Small intestine (tissue), 16 donors: ENCODE measurements around the gene SMIM10. TPM values are rescaled to one million over a fixed set of nuclear protein-coding genes. Genes with fewer than 3 reads are reported as not detected.
A peak's percentile ranks its signal among the peaks of the same experiment; 100 is the strongest.
"Not testable (repeated sequence)": the region's sequence is repeated elsewhere in the genome, so short reads cannot be mapped to it uniquely, and the experiment has no call there.

Source experiments
- DNase-seq, 2 donors: peaks; one replicate each; pipeline versions ENCODE4 v3.0.0 to v3.0.0-alpha.2; 2013
- FAIRE-seq: peaks from 2 replicates; lab custom pipeline; 2012; peaks lifted over from hg19 to GRCh38; lab: Jason Lieb, UNC
- H3K27ac ChIP-seq, 3 donors: one replicate each; pipeline ENCODE4 v1.5.1; 2013; ENCODE audit warnings: low read length in 2 of 3, mild to moderate bottlenecking in 2 of 3, control low read depth in 1 of 3, inconsistent platforms in 1 of 3, low read depth in 1 of 3, moderate library complexity in 1 of 3
- H3K27me3 ChIP-seq, 3 donors: one replicate each; pipeline ENCODE4 v1.6.1; 2013; ENCODE audit warnings: low read length in 3 of 3, inconsistent platforms in 1 of 3; ENCODE audit not compliant: control insufficient read depth in 3 of 3, insufficient read depth in 3 of 3
- H3K36me3 ChIP-seq, 3 donors: one replicate each; pipeline ENCODE4 v1.6.1; 2013; ENCODE audit warnings: low read length in 3 of 3, inconsistent platforms in 1 of 3, low read depth in 1 of 3, mild to moderate bottlenecking in 1 of 3, moderate library complexity in 1 of 3; ENCODE audit not compliant: control insufficient read depth in 3 of 3, insufficient read depth in 2 of 3
- H3K4me1 ChIP-seq, 3 donors: one replicate each; pipeline ENCODE4 v1.6.1; 2013; ENCODE audit warnings: low read length in 2 of 3, inconsistent platforms in 1 of 3, low read depth in 1 of 3, mild to moderate bottlenecking in 1 of 3, moderate library complexity in 1 of 3; ENCODE audit not compliant: control insufficient read depth in 3 of 3, insufficient read depth in 2 of 3
- H3K4me3 ChIP-seq, 3 donors: one replicate each; pipeline ENCODE4 v1.5.1; 2013; ENCODE audit warnings: low read length in 3 of 3, control low read depth in 1 of 3, inconsistent platforms in 1 of 3, low read depth in 1 of 3, mild to moderate bottlenecking in 1 of 3, moderate library complexity in 1 of 3
- H3K9me3 ChIP-seq, 2 donors: one replicate each; pipeline ENCODE4 v1.6.1; 2013; ENCODE audit warnings: low read depth in 1 of 2, low read length in 1 of 2; ENCODE audit not compliant: control insufficient read depth in 2 of 2, insufficient read depth in 1 of 2
- WGBS, 3 donors: extraction: QIAGEN DNeasy Blood & Tissue Kit; methylation state at CpG; one replicate each; pipeline ENCODE4 v1.1.7; 2013; 5-methylcytosine and 5-hydroxymethylcytosine counted together
- long read RNA-seq, 10 donors: transcript quantifications; one replicate each; lab custom pipeline, GENCODE V29; 2026
- polyA plus RNA-seq, 4 donors: library from polyadenylated mRNA; stranded (reverse) in 3 of 4; unstranded in 1 of 4; fragments of 200-250 nt in 3 of 4; fragments of 120-200 nt in 1 of 4; gene quantifications; one replicate each; pipeline versions ENCODE4 v1.2.1 to v1.2.3, GENCODE V29; 2013
- donor health status: healthy with polysubstance abuse.
- donor health status: control.
- donor health status: control.
- donor health status: Bipolar disorder and iron deficiency.
- donor health status: healthy.

SMIM10 gene
- polyA plus RNA-seq: 1 to 10 TPM in 3 of 4 donors, not detected in 1; 2.1 to 5.8 (median 2.7) TPM
- long read RNA-seq, donor 1, transcript SMIM10-201 (1 exons, 1,536 nt): major isoform, 8 of 8 reads
- long read RNA-seq, donor 1, partial matches to known transcripts: 0 of 8 reads
- long read RNA-seq, donor 1, other reads (novel, unspliced or antisense): 0 of 8 reads
- long read RNA-seq, donor 2: 0 reads
- long read RNA-seq, donor 3, partial matches to known transcripts: 0 of 3 reads
- long read RNA-seq, donor 3, other reads (novel, unspliced or antisense): 0 of 3 reads
- long read RNA-seq, donor 4: 0 reads
- long read RNA-seq, donor 5, partial matches to known transcripts: 0 of 1 reads
- long read RNA-seq, donor 5, other reads (novel, unspliced or antisense): 0 of 1 reads
- long read RNA-seq, donor 6, partial matches to known transcripts: 0 of 2 reads
- long read RNA-seq, donor 6, other reads (novel, unspliced or antisense): 0 of 2 reads
- long read RNA-seq, donor 7, transcript SMIM10-201 (1 exons, 1,536 nt): major isoform, 45 of 45 reads
- long read RNA-seq, donor 7, partial matches to known transcripts: 0 of 45 reads
- long read RNA-seq, donor 7, other reads (novel, unspliced or antisense): 0 of 45 reads
- long read RNA-seq, donor 8, partial matches to known transcripts: 0 of 1 reads
- long read RNA-seq, donor 8, other reads (novel, unspliced or antisense): 0 of 1 reads
- long read RNA-seq, donor 9, partial matches to known transcripts: 0 of 1 reads
- long read RNA-seq, donor 9, other reads (novel, unspliced or antisense): 0 of 1 reads
- long read RNA-seq, donor 10, transcript SMIM10-201 (1 exons, 1,536 nt): major isoform, 5 of 5 reads
- long read RNA-seq, donor 10, partial matches to known transcripts: 0 of 5 reads
- long read RNA-seq, donor 10, other reads (novel, unspliced or antisense): 0 of 5 reads

DNA sequence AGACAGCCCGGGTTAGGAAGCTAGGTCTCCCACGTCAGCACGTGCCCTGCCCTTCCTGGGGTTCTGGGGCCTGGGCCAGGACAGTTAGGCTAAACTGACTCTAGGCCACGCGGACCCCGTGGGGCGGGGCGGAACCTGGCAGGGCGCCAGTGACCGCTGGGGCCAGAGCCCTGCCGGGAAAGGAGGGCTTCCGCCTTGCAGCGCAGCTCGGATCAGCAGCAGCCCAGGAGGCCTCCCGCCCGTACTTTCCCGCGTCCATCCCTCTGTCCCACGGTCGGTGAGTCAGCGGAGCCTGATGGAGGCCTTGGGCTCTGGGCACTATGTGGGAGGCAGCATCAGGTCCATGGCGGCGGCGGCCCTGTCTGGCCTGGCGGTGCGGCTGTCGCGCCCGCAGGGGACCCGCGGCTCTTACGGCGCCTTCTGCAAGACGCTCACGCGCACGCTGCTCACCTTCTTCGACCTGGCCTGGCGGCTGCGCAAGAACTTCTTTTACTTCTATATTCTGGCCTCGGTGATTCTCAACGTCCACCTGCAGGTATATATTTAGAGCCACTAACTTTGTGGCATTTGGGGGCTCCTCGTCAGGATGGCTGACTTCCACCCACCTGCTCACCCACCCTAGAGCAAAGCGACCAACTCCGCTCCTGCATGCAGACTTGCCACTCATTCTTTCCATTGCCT, at the start of gene SMIM10:
TSS of gene SMIM10 (plus strand) at position 191 of the 681 bp plus-strand sequence. CDS start at position 296, 105 bp downstream.
- peak; percentile 3 to 57 for DNase-seq
- FAIRE-seq: no peak
- Histone ChIP-seq H3K9me3 (no peaks in the 10 kb centered on the region), H3K4me1 (no peaks in the 10 kb centered on the region), H3K27me3 (peaks cover 0 to 2% (median 0%) of the 10 kb centered on the region in 3 donors), H3K27ac (peak within 1 kb of the TSS in 1 of 3 donors; percentile 44), H3K4me3 (peak within 1 kb of the TSS in 2 of 3 donors; percentile 14 to 35), H3K36me3 (no peaks in the 10 kb centered on the region)
- WGBS, 3 donors: 4 to 38% (median 14%) methylated on average over 30 to 45 of the region's 45 CpGs

DNA sequence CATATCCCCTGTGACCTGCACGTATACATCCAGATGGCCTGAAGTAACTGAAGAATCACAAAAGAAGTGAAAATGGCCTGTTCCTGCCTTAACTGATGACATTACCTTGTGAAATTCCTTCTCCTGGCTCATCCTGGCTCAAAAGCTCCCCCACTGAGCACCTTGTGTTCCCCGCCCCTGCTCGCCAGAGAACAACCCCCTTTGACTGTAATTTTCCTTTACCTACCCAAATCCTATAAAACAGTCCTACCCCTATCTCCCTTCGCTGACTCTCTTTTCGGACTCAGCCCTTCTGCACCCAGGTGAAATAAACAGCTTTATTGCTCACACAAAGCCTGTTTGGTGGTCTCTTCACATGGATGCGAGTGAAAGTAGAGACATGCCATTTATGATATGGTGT, 44.4 kb upstream of the SMIM10 start:
- not testable (repeated sequence) for H3K4me3 ChIP-seq, H3K27ac ChIP-seq, H3K36me3 ChIP-seq, H3K9me3 ChIP-seq, H3K27me3 ChIP-seq, DNase-seq, FAIRE-seq
- WGBS, 3 donors: 84 to 96% (median 89%) methylated on average over 6 of the region's 6 CpGs
- H3K4me1 ChIP-seq: peaks cover 0 to 18% (median 0%) of the 10 kb centered on the region in 3 donors

DNA sequence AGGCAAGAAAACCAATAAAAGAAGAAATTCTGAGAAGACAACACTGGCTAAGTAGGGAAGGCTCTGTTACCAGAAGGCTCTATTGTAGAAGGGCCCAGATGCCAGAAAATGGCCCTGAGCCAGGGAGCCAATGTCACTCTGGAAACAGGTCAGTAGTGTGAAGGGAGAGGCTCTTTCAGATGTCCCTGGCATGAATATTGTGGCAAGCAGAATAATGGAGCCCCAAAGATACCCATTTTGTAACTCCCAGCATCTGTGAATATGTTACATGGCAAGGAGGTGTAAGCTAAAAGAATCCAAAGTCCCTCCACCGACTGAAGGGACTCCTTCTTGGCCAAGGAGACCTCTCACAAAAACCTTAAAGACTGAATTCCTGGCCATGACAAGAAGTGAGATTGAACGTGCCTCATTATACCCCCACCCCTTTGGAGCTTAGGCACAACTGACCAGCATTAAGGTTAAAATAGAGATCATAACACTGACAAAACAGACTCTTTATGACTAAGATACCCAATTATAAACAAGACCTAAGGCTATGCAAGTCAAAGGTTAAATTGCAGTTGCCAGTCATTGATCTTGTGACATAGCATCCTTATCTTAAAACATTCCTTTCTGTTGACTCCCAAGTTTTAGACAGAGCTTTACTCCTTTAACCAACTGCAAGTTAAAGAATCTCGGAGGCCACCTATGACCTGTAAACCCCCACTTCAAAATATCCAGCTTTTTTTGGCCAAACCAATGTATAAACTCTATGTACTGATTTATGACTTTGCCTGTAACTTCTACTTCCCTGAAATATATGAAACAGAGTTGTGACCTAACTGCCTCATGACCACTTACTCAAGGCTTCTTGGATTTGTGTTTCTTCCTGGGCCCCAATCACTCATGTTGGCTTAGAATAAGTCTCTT, 42.2 kb upstream of the SMIM10 start:
- DNase-seq: peak; percentile 56 to 70
- Histone ChIP-seq H3K27me3 (no peaks in the 10 kb centered on the region), H3K9me3 (no peaks in the 10 kb centered on the region), H3K27ac (peak overlapping the region in 1 of 3 donors; percentile 84), H3K4me1 (peaks cover 0 to 18% (median 0%) of the 10 kb centered on the region in 3 donors), H3K4me3 (no peak overlapping the region), H3K36me3 (no peaks in the 10 kb centered on the region)
- 14 to 38% (median 32%) methylated on average over 3 of the region's 3 CpGs for WGBS, 3 donors
- no peak for FAIRE-seq

GRCh38 chrX:134949271-134949670, 41.5 kb upstream of the SMIM10 start:
- Histone ChIP-seq H3K9me3 (no peaks in the 10 kb centered on the region), H3K27ac (peak overlapping the region in 1 of 3 donors; percentile 84), H3K27me3 (no peaks in the 10 kb centered on the region), H3K4me3 (no peak overlapping the region), H3K36me3 (no peaks in the 10 kb centered on the region), H3K4me1 (peaks cover 0 to 18% (median 0%) of the 10 kb centered on the region in 3 donors)
- 44 to 64% (median 56%) methylated on average over 3 of the region's 3 CpGs for WGBS, 3 donors
- DNase-seq (no peak), FAIRE-seq (no peak)

GRCh38 chrX:134957836-134958235, 33.0 kb upstream of the SMIM10 start:
- Histone ChIP-seq H3K9me3 (no peaks in the 10 kb centered on the region), H3K36me3 (no peaks in the 10 kb centered on the region), H3K4me1 (no peaks in the 10 kb centered on the region), H3K27me3 (no peaks in the 10 kb centered on the region), H3K4me3 (no peak overlapping the region), H3K27ac (no peak overlapping the region)
- DNase-seq: no peak
- WGBS, 3 donors: 86 to 97% (median 97%) methylated on average over 1 of the region's 1 CpG
- FAIRE-seq: no peak

GRCh38 chrX:134960366-134960765, 30.4 kb upstream of the SMIM10 start:
- not testable (repeated sequence) for FAIRE-seq

GRCh38 chrX:134963041-134963440, 27.8 kb upstream of the SMIM10 start:
- no peaks in the 10 kb centered on the region for H3K36me3 ChIP-seq
- no peak for DNase-seq
- H3K4me3 ChIP-seq: no peak overlapping the region
- H3K27me3 ChIP-seq: no peaks in the 10 kb centered on the region
- WGBS, 3 donors: 45 to 61% (median 56%) methylated on average over 2 of the region's 2 CpGs
- H3K9me3 ChIP-seq: no peaks in the 10 kb centered on the region
- FAIRE-seq: no peak
- H3K27ac ChIP-seq: no peak overlapping the region
- H3K4me1 ChIP-seq: no peaks in the 10 kb centered on the region

More at GRCh38 chrX:134960366-134960765, 30.4 kb upstream of the SMIM10 start:
- not testable (repeated sequence) for H3K4me3 ChIP-seq, DNase-seq, H3K27ac ChIP-seq, H3K27me3 ChIP-seq, H3K4me1 ChIP-seq, H3K9me3 ChIP-seq, H3K36me3 ChIP-seq
- 85 to 100% (median 90%) methylated on average over 1 to 21 of the region's 26 CpGs for WGBS, 3 donors
